Ascending aorta (tissue), 2 donors: Measurements from ENCODE around the gene EBF3. TPM values are rescaled to one million over a fixed set of nuclear protein-coding genes. Genes with fewer than 3 reads are reported as not detected.

Source experiments
- DNase-seq, 2 donors: peaks; one replicate each; pipeline ENCODE4 v3.0.0-alpha.2; 2019; ENCODE audit warnings: low spot score in 2 of 2
- H3K27ac ChIP-seq, 2 donors: fragments of 200-600 bp; sonication (generic); one replicate each; pipeline ENCODE4 v1.5.1; 2016 to 2017; ENCODE audit warnings: mild to moderate bottlenecking in 1 of 2
- H3K27me3 ChIP-seq: fragments of 200-600 bp; sonication (generic); one replicate; pipeline ENCODE4 v1.5.1; 2017
- H3K36me3 ChIP-seq, 2 donors: fragments of 200-600 bp; sonication (generic); one replicate each; pipeline ENCODE4 v1.5.1; 2016
- H3K4me1 ChIP-seq, 2 donors: fragments of 200-600 bp; sonication (generic); one replicate each; pipeline ENCODE4 v1.5.1; 2016 to 2017; ENCODE audit warnings: mild to moderate bottlenecking in 1 of 2
- H3K4me3 ChIP-seq, 2 donors: fragments of 200-600 bp; sonication (generic); one replicate each; pipeline ENCODE4 v1.5.1; 2016 to 2017; ENCODE audit warnings: mild to moderate bottlenecking in 1 of 2
- H3K9me3 ChIP-seq, 2 donors: fragments of 200-600 bp; sonication (generic); one replicate each; pipeline ENCODE4 v1.5.1; 2016
- intact Hi-C: fragments of 100-400 bp; cut with DNase I; formaldehyde crosslinking; loops from one replicate; pipeline ENCODE4 v1.15.1; 2023
- total RNA-seq: library from RNA; depleted of rRNA; stranded (reverse); fragments of >200 nt; gene quantifications from one replicate; pipeline ENCODE4 v1.1.0, GENCODE V29; 2016
- TF ChIP-seq, protein P1 (sequence below), 3 experiments: fragments of 200-600 bp in 2 of 3; fragments of 450-650 bp in 1 of 3; sonication (generic) in 2 of 3; IDR thresholded peaks; one replicate each; pipeline ENCODE4 v1.5.1; 2016 to 2019; ENCODE audit warnings: antibody characterized with exemption in 3 of 3, mild to moderate bottlenecking in 1 of 3, moderate library complexity in 1 of 3

EBF3 gene
- total RNA-seq, 1 donor from 2014 or later = 20.2 TPM

DNA sequence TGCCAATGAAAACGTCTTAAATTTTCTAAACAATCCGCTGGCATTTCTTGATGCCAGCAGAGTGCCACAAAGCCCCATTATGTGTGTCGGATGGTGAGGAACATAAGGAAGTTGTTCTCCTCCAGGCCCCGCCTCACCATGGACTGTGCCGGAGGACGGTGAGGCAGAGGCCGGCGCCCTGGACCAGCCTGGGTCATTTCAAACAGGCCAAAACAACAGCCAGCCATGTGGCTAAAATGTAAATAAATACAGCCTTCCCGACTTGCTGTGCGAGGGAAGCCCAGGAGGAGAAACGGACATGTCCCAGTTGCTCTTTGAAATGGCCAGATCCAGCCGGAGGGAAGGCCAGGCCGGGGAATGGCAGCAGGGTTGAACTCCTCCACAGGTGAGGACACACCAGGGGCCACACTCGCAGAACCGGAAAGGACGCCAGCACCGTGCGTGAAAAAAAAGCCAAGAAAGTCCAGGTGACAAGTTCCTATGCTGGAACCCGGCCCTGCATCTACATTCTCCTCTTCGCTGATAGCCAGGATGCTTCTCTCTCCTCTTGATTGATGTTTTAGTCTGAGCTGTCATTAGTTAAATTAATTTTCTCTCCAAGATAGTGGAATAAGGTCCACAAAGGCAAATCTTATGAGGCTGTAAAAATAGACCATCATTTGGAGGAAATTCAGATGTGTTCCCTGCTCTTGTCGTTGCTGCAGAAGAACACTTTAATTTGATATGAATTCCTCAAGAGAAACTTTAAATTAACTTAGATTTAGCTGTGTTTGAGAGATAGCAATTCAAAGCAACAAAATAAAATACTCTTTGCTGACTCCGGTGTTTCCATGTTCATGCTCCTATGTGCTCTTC is 64.6 kb downstream of the EBF3 start:
- no peak for DNase-seq
- no peaks in the 10 kb centered on the region for H3K36me3 ChIP-seq
- intact Hi-C loops = no loop called here
- no peaks in the 10 kb centered on the region for H3K4me1 ChIP-seq
- H3K27ac ChIP-seq = no peak overlapping the region
- no peaks in the 10 kb centered on the region for H3K9me3 ChIP-seq
- H3K27me3 ChIP-seq = no peaks in the 10 kb centered on the region
- no peak overlapping the region for H3K4me3 ChIP-seq
- TF ChIP-seq, protein P1, sequence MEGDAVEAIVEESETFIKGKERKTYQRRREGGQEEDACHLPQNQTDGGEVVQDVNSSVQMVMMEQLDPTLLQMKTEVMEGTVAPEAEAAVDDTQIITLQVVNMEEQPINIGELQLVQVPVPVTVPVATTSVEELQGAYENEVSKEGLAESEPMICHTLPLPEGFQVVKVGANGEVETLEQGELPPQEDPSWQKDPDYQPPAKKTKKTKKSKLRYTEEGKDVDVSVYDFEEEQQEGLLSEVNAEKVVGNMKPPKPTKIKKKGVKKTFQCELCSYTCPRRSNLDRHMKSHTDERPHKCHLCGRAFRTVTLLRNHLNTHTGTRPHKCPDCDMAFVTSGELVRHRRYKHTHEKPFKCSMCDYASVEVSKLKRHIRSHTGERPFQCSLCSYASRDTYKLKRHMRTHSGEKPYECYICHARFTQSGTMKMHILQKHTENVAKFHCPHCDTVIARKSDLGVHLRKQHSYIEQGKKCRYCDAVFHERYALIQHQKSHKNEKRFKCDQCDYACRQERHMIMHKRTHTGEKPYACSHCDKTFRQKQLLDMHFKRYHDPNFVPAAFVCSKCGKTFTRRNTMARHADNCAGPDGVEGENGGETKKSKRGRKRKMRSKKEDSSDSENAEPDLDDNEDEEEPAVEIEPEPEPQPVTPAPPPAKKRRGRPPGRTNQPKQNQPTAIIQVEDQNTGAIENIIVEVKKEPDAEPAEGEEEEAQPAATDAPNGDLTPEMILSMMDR (IDR thresholded peaks at IDR 0.05) = no peak

DNA sequence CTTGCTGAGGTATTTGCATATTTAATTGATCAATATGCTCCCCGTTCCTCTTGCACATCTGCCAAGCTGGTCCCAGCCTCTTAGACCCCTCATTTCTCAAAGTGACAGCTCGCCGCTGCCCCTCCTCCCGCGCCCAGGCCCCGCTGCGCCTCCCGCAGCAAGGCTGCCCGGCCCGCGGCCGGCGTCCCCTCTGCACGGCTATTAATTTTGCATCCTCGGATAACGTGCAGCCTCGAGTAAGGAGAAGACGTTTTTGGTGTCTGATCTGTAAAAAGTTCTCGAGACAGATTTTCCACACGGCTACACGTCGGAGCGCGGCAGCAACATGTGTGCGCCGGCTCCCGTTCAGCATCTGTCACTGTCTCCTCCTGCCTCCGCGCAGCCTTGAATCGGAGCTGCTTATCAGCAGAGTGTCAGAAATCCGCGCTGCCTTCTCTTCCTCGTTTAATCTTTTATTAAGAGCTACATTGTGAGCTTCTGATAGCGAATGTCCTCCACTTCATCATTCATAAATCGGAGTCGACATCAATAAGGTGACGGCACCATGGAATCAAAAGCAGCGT is 65.3 kb downstream of the EBF3 start:
- H3K9me3 ChIP-seq = no peaks in the 10 kb centered on the region
- intact Hi-C loops = no loop called here
- no peaks in the 10 kb centered on the region for H3K36me3 ChIP-seq
- H3K4me1 ChIP-seq = no peaks in the 10 kb centered on the region
- DNase-seq = no peak
- H3K27me3 ChIP-seq = peaks cover 2% of the 10 kb centered on the region
- H3K4me3 ChIP-seq = no peak overlapping the region
- H3K27ac ChIP-seq = no peak overlapping the region
- TF ChIP-seq, protein P1 (IDR thresholded peaks at IDR 0.05) = no peak

DNA sequence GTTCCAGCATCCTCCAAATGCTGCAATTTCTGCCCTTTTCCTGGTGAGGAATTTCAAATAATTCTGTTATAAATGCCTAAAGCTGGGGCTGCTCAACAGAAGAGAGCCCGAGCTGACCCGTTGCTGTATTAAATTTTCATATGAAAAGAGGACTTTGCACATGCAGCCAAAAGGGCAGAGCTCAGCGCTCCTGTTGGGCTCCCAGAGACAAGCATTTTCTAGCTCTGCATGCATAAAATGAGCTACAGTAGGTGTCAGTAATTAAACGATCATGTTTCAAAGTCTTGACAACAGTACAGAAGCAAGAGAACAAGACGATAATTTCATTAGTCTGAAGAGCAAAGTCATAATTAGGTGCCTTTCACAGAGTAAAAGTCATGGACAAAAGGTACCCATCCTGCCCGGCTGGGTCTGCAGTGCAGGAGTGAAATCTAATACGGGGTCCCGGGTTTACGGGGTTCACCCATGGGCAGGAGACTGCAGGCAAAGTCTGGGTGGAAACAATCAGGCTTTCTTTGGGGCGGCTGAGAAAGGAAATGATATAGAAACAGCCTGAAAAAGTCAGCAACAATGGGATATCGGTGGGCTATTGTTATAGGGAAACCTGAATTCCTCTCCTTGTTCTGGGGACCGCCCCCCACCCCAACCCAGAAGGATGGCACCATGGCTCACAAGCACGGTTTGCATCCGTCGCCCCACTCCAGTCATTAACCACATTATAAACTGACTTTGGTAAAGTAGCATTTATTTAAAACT is 66.0 kb downstream of the EBF3 start:
- TF ChIP-seq, protein P1 (IDR thresholded peaks at IDR 0.05) = no peak
- H3K4me1 ChIP-seq = no peaks in the 10 kb centered on the region
- H3K36me3 ChIP-seq = no peaks in the 10 kb centered on the region
- H3K4me3 ChIP-seq = no peak overlapping the region
- H3K27ac ChIP-seq = no peak overlapping the region
- no peaks in the 10 kb centered on the region for H3K9me3 ChIP-seq
- intact Hi-C loops = no loop called here
- no peak for DNase-seq
- H3K27me3 ChIP-seq = peaks cover 3% of the 10 kb centered on the region

DNA sequence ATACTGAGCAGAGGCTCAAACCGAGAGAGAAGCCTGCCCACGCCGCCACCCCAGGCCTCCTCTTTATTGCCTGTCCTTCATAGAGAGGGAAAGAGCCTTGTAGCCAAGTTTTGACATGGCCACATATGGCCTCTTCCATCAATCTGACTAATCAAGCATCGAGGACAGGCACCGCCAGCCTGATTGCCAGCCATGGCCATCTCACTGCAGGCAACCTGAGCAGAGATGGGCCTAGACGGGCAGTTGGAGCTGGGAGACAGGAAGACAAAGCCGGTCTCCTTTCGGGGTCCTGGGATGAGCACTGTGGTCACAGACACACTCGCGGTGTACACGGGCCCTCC is 67.2 kb downstream of the EBF3 start:
- H3K27me3 ChIP-seq = peaks cover 3% of the 10 kb centered on the region
- no peaks in the 10 kb centered on the region for H3K36me3 ChIP-seq
- no peak overlapping the region for H3K4me3 ChIP-seq
- no peak overlapping the region for H3K27ac ChIP-seq
- H3K4me1 ChIP-seq = no peaks in the 10 kb centered on the region
- intact Hi-C loops = no loop called here
- no peaks in the 10 kb centered on the region for H3K9me3 ChIP-seq
- TF ChIP-seq, protein P1 (IDR thresholded peaks at IDR 0.05) = no peak
- DNase-seq = no peak

DNA sequence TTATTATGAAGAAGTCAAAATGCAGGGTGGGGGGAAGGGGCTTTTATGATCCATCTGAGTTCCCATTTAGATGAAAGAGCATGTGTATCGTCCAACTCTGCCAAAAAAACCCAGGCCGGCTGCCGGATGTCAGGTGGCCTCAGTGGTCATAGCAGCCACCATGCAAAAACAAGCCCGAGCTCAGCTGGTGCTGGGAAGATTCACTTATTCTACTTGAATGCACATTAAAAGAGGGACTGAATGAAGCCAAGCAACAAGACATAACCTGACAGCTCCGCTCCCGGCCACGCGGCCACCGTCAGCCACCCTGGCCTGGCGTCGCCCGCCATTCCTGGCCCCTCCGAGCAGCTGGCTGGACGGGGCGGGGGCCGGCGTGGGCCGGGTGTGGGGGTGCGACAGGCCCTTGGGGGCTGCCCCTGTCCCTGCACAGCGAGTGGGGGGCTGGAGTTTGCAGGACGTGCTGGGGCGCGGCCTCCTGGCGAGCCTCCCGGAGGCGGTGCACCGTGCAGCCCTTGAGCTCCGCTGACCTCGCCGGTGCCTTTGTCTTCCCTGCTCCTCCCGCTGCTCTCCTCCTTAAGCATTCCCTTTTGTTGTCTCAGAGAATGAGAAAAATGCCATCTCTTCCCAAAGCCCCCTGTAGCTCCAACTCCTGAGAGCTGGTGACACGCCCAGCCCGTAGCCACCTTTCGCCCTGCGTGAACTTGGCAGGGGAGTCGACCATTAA is 67.8 kb downstream of the EBF3 start:
- intact Hi-C loops = no loop called here

More for the DNA sequence above, 67.8 kb downstream of the EBF3 start:
- DNase-seq = no peak
- H3K36me3 ChIP-seq = no peaks in the 10 kb centered on the region
- no peaks in the 10 kb centered on the region for H3K9me3 ChIP-seq
- no peak overlapping the region for H3K4me3 ChIP-seq
- H3K27ac ChIP-seq = no peak overlapping the region
- no peaks in the 10 kb centered on the region for H3K4me1 ChIP-seq
- TF ChIP-seq, protein P1 (IDR thresholded peaks at IDR 0.05) = no peak
- peaks cover 3% of the 10 kb centered on the region for H3K27me3 ChIP-seq
